HEK293 (cell line): ENCODE results near the gene CDC42EP5.

Source experiments
- CTCF ChIA-PET: fragments of 350-600 bp; formaldehyde crosslinking; extraction: SDS; loops from one replicate; lab custom pipeline; 2021; ENCODE audit warnings: antibody characterized with exemption; lab: Yijun Ruan, JAX
- POLR2A ChIA-PET: fragments of 300-600 bp; formaldehyde crosslinking; extraction: SDS; loops from one replicate; lab custom pipeline; 2020; ENCODE audit warnings: antibody characterized with exemption, inconsistent platforms; lab: Yijun Ruan, JAX
- H3K27ac ChIP-seq: fragments of 200-500 bp; sonication (Bioruptor generic); 2 replicates; pipeline ENCODE4 v1.5.1; 2014; ENCODE audit warnings: low read depth, low read length, control low read depth, inconsistent platforms; ENCODE audit errors: extremely low read depth
- H3K36me3 ChIP-seq, 2 experiments: fragments of 200-500 bp in 1 of 2; sonication (Bioruptor generic) in 1 of 2; 1 replicate in 1 of 2; 2 replicates in 1 of 2; pipeline ENCODE4 v1.5.1; 2014 to 2017; ENCODE audit warnings: inconsistent platforms in 2 of 2, low read length in 2 of 2; ENCODE audit not compliant: control insufficient read depth in 2 of 2, insufficient read depth in 1 of 2
- H3K4me1 ChIP-seq: fragments of 200-500 bp; sonication (Bioruptor generic); 2 replicates; pipeline ENCODE4 v1.5.1; 2014; ENCODE audit warnings: mild to moderate bottlenecking, low read length, inconsistent platforms; ENCODE audit not compliant: control insufficient read depth, insufficient read depth
- H3K4me3 ChIP-seq: 2 replicates; pipeline ENCODE4 v1.5.1; 2011; ENCODE audit warnings: low read depth, mild to moderate bottlenecking, control low read depth, low read length, moderate library complexity
- H3K9me3 ChIP-seq: fragments of 200-500 bp; sonication (Bioruptor generic); 2 replicates; pipeline ENCODE4 v1.5.1; 2014; ENCODE audit warnings: low read depth, low read length, inconsistent platforms; ENCODE audit not compliant: control insufficient read depth, insufficient read depth
- BCL6B ChIP-seq: fragments of 450-650 bp; formaldehyde crosslinking; IDR thresholded peaks from 2 replicates; pipeline ENCODE4 v1.5.1; 2017; ENCODE audit warnings: missing biosample characterization, missing genetic modification characterization
- GFI1B ChIP-seq: fragments of 450-650 bp; formaldehyde crosslinking; IDR thresholded peaks from 2 replicates; pipeline ENCODE4 v1.5.1; 2016; ENCODE audit warnings: missing biosample characterization, missing genetic modification characterization
- GLI4 ChIP-seq: fragments of 450-650 bp; formaldehyde crosslinking; IDR thresholded peaks from 2 replicates; pipeline ENCODE4 v1.5.1; 2016; ENCODE audit warnings: missing biosample characterization, missing genetic modification characterization
- GLIS1 ChIP-seq: fragments of 450-650 bp; formaldehyde crosslinking; IDR thresholded peaks from 2 replicates; pipeline ENCODE4 v1.5.1; 2016; ENCODE audit warnings: missing biosample characterization, missing genetic modification characterization
- OSR2 ChIP-seq: fragments of 450-650 bp; formaldehyde crosslinking; IDR thresholded peaks from 2 replicates; pipeline ENCODE4 v1.5.1; 2016; ENCODE audit warnings: missing biosample characterization, missing genetic modification characterization
- PRDM1 ChIP-seq: fragments of 450-650 bp; formaldehyde crosslinking; IDR thresholded peaks from 2 replicates; pipeline ENCODE4; 2016; ENCODE audit warnings: missing biosample characterization, missing genetic modification characterization
- SP7 ChIP-seq: fragments of 450-650 bp; formaldehyde crosslinking; IDR thresholded peaks from 2 replicates; pipeline ENCODE4 v1.5.1; 2016; ENCODE audit warnings: missing biosample characterization, missing genetic modification characterization
- WT1 ChIP-seq: fragments of 450-650 bp; formaldehyde crosslinking; IDR thresholded peaks from 2 replicates; pipeline ENCODE4 v1.5.1; 2016; ENCODE audit warnings: missing biosample characterization, missing genetic modification characterization
- YY1 ChIP-seq: fragments of 450-650 bp; formaldehyde crosslinking; IDR thresholded peaks from 2 replicates; pipeline ENCODE4 v1.5.1; 2018; ENCODE audit warnings: missing biosample characterization, missing genetic modification characterization
- ZBTB7A ChIP-seq: fragments of 450-650 bp; formaldehyde crosslinking; IDR thresholded peaks from 2 replicates; pipeline ENCODE4 v1.5.1; 2016; ENCODE audit warnings: low read depth, missing biosample characterization, missing genetic modification characterization
- ZNF114 ChIP-seq: fragments of 450-650 bp; formaldehyde crosslinking; IDR thresholded peaks from 2 replicates; pipeline ENCODE4 v1.5.0; 2017; ENCODE audit warnings: missing biosample characterization, missing genetic modification characterization
- ZNF146 ChIP-seq: fragments of 450-650 bp; formaldehyde crosslinking; IDR thresholded peaks from 2 replicates; pipeline ENCODE4 v1.5.1; 2016; ENCODE audit warnings: missing biosample characterization, missing genetic modification characterization
- ZNF175 ChIP-seq: fragments of 450-650 bp; formaldehyde crosslinking; IDR thresholded peaks from 2 replicates; pipeline ENCODE4 v1.5.1; 2016; ENCODE audit warnings: missing biosample characterization, missing genetic modification characterization
- ZNF221 ChIP-seq: fragments of 450-650 bp; formaldehyde crosslinking; IDR thresholded peaks from 2 replicates; pipeline ENCODE4 v1.5.1; 2017; ENCODE audit warnings: missing biosample characterization, missing genetic modification characterization, borderline replicate concordance
- ZNF37A ChIP-seq: fragments of 450-650 bp; IDR thresholded peaks from 2 replicates; pipeline ENCODE4 v1.5.1; 2018; ENCODE audit warnings: missing biosample characterization, missing genetic modification characterization
- ZNF423 ChIP-seq: fragments of 450-650 bp; formaldehyde crosslinking; IDR thresholded peaks from 2 replicates; pipeline ENCODE4 v1.5.1; 2016; ENCODE audit warnings: missing biosample characterization, missing genetic modification characterization
- ZNF426 ChIP-seq: fragments of 450-650 bp; formaldehyde crosslinking; IDR thresholded peaks from 2 replicates; pipeline ENCODE4 v1.5.1; 2017; ENCODE audit warnings: missing biosample characterization, missing genetic modification characterization, mild to moderate bottlenecking, inconsistent platforms, moderate library complexity
- ZNF521 ChIP-seq: fragments of 450-650 bp; formaldehyde crosslinking; IDR thresholded peaks from 2 replicates; pipeline ENCODE4 v1.5.1; 2017; ENCODE audit warnings: missing biosample characterization, mild to moderate bottlenecking, missing genetic modification characterization
- ZNF596 ChIP-seq: fragments of 450-650 bp; IDR thresholded peaks from 2 replicates; pipeline ENCODE4 v1.5.0; 2018; ENCODE audit warnings: missing biosample characterization, mild to moderate bottlenecking, missing genetic modification characterization, moderate library complexity
- ZNF623 ChIP-seq: fragments of 450-650 bp; formaldehyde crosslinking; IDR thresholded peaks from 2 replicates; pipeline ENCODE4 v1.5.1; 2016; ENCODE audit warnings: missing biosample characterization, missing genetic modification characterization
- ZNF645 ChIP-seq: fragments of 450-650 bp; formaldehyde crosslinking; IDR thresholded peaks from 2 replicates; pipeline ENCODE4; 2016; ENCODE audit warnings: missing biosample characterization, missing genetic modification characterization
- ZNF654 ChIP-seq: fragments of 450-650 bp; formaldehyde crosslinking; IDR thresholded peaks from 2 replicates; pipeline ENCODE4 v1.5.1; 2016; ENCODE audit warnings: low read depth, missing biosample characterization, missing genetic modification characterization
- ZNF660 ChIP-seq: fragments of 450-650 bp; IDR thresholded peaks from 2 replicates; pipeline ENCODE4 v1.5.1; 2018; ENCODE audit warnings: missing biosample characterization, mild to moderate bottlenecking, missing genetic modification characterization
- ZNF692 ChIP-seq: fragments of 450-650 bp; formaldehyde crosslinking; IDR thresholded peaks from 2 replicates; pipeline ENCODE4 v1.5.1; 2016; ENCODE audit warnings: missing biosample characterization, missing genetic modification characterization
- ZNF830 ChIP-seq: fragments of 450-650 bp; IDR thresholded peaks from 2 replicates; pipeline ENCODE4 v1.5.0; 2018; ENCODE audit warnings: missing biosample characterization, missing genetic modification characterization, low read depth, mild to moderate bottlenecking, moderate library complexity
- TF ChIP-seq, protein P1 (sequence below): fragments of 450-650 bp; formaldehyde crosslinking; IDR thresholded peaks from 2 replicates; pipeline ENCODE4 v1.5.1; 2016; ENCODE audit warnings: missing biosample characterization, missing genetic modification characterization
- TF ChIP-seq, protein P2 (sequence below): fragments of 450-650 bp; formaldehyde crosslinking; IDR thresholded peaks from 2 replicates; pipeline ENCODE4 v1.5.1; 2016; ENCODE audit warnings: missing biosample characterization, missing genetic modification characterization

CDC42EP5 gene

DNA sequence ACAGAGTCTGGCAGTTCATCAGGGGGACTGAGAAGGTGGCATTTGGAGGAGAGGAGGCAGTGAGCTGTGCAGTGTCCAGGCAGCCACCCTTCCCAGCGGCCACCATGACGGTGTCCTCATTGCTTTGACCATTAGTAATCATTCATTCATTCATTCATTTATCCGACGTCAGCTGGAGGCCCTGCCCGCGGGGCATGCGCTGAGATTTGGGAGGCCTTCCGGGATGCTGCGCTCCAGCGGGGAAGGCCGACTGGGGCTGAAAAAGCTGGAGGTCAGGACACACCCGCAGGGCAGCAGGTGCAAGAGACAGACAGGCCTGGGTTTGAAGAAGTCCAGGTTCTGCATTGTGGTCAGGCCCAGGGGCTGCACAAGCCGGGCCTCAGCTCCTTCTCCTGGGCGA is 48.9 kb downstream of the CDC42EP5 start:
- Histone ChIP-seq H3K4me1 (no peaks in the 10 kb centered on the region), H3K4me3 (no peak overlapping the region), H3K9me3 (no peaks in the 10 kb centered on the region), H3K36me3 (no peaks in the 10 kb centered on the region)
- ChIA-PET POLR2A (interaction anchor here (1.1 to 2.8 kb wide), 2 partner anchors 9 to 25 kb away, joined by 4 to 10 read pairs; partner anchors contain the start of gene LENG8), CTCF (no interaction called here)
- TF ChIP-seq WT1 (tag by site-specific recombination) (no peak), YY1 (tag by site-specific recombination) (no peak), ZNF692 (no peak), ZNF596 (tag by site-specific recombination) (no peak), SP7 (tag by site-specific recombination) (no peak), ZNF175 (no peak), BCL6B (tag by site-specific recombination) (no peak), ZNF114 (no peak), GFI1B (no peak), ZNF423 (no peak), PRDM1 (tag by site-specific recombination) (no peak), ZNF660 (tag by site-specific recombination) (no peak)
- TF ChIP-seq, protein P1, sequence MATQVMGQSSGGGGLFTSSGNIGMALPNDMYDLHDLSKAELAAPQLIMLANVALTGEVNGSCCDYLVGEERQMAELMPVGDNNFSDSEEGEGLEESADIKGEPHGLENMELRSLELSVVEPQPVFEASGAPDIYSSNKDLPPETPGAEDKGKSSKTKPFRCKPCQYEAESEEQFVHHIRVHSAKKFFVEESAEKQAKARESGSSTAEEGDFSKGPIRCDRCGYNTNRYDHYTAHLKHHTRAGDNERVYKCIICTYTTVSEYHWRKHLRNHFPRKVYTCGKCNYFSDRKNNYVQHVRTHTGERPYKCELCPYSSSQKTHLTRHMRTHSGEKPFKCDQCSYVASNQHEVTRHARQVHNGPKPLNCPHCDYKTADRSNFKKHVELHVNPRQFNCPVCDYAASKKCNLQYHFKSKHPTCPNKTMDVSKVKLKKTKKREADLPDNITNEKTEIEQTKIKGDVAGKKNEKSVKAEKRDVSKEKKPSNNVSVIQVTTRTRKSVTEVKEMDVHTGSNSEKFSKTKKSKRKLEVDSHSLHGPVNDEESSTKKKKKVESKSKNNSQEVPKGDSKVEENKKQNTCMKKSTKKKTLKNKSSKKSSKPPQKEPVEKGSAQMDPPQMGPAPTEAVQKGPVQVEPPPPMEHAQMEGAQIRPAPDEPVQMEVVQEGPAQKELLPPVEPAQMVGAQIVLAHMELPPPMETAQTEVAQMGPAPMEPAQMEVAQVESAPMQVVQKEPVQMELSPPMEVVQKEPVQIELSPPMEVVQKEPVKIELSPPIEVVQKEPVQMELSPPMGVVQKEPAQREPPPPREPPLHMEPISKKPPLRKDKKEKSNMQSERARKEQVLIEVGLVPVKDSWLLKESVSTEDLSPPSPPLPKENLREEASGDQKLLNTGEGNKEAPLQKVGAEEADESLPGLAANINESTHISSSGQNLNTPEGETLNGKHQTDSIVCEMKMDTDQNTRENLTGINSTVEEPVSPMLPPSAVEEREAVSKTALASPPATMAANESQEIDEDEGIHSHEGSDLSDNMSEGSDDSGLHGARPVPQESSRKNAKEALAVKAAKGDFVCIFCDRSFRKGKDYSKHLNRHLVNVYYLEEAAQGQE (tag by site-specific recombination): no peak
- TF ChIP-seq, protein P2, sequence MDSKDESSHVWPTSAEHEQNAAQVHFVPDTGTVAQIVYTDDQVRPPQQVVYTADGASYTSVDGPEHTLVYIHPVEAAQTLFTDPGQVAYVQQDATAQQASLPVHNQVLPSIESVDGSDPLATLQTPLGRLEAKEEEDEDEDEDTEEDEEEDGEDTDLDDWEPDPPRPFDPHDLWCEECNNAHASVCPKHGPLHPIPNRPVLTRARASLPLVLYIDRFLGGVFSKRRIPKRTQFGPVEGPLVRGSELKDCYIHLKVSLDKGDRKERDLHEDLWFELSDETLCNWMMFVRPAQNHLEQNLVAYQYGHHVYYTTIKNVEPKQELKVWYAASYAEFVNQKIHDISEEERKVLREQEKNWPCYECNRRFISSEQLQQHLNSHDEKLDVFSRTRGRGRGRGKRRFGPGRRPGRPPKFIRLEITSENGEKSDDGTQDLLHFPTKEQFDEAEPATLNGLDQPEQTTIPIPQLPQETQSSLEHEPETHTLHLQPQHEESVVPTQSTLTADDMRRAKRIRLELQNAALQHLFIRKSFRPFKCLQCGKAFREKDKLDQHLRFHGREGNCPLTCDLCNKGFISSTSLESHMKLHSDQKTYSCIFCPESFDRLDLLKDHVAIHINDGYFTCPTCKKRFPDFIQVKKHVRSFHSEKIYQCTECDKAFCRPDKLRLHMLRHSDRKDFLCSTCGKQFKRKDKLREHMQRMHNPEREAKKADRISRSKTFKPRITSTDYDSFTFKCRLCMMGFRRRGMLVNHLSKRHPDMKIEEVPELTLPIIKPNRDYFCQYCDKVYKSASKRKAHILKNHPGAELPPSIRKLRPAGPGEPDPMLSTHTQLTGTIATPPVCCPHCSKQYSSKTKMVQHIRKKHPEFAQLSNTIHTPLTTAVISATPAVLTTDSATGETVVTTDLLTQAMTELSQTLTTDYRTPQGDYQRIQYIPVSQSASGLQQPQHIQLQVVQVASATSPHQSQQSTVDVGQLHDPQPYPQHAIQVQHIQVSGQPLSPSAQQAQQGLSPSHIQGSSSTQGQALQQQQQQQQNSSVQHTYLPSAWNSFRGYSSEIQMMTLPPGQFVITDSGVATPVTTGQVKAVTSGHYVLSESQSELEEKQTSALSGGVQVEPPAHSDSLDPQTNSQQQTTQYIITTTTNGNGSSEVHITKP (tag by site-specific recombination): no peak
- TF ChIP-seq, all 188 proteins: peak for 0
- H3K27ac ChIP-seq: no peak overlapping the region

GRCh38 chr19:54422136-54422535 is 51.0 kb downstream of the CDC42EP5 start:
- Histone ChIP-seq H3K4me1 (no peaks in the 10 kb centered on the region), H3K9me3 (no peaks in the 10 kb centered on the region), H3K36me3 (no peaks in the 10 kb centered on the region), H3K27ac (no peak overlapping the region), H3K4me3 (no peak overlapping the region)
- no peak for TF ChIP-seq ZNF426
- no peak for TF ChIP-seq ZBTB7A (tag by site-specific recombination)
- no peak for TF ChIP-seq ZNF623 (tag by site-specific recombination)
- no peak for TF ChIP-seq ZNF221 (tag by site-specific recombination)
- TF ChIP-seq ZNF654: no peak
- no peak for TF ChIP-seq ZNF830 (tag by site-specific recombination)
- TF ChIP-seq GLI4 (tag by site-specific recombination): no peak
- no peak for TF ChIP-seq OSR2 (tag by site-specific recombination)
- TF ChIP-seq ZNF146: no peak
- TF ChIP-seq ZNF645 (tag by site-specific recombination): no peak
- TF ChIP-seq ZNF521: no peak
- TF ChIP-seq ZNF37A (tag by site-specific recombination): no peak
- no peak for TF ChIP-seq GLIS1
- CTCF ChIA-PET: interaction anchor here (1.0 to 1.6 kb wide), 5 partner anchors 9 to 56 kb away, joined by 3 to 5 read pairs (median 3); no protein-coding TSS in a partner anchor
- POLR2A ChIA-PET: interaction anchor here (0.6 to 2.7 kb wide), 3 partner anchors 8 to 221 kb away, joined by 3 to 7 read pairs (median 4); partner anchors contain the start of genes LENG8 and RPS9
